HTERT RPE-1 (cell line): ENCODE results near the gene TBCB.
"Not testable (repeated sequence)": the region's sequence is repeated elsewhere in the genome, so short reads cannot be mapped to it uniquely, and the experiment has no call there.

ENCODE experiments used
- in situ Hi-C: fragments of 300-500 bp; cut with MboI; formaldehyde crosslinking; loops from 4 replicates; pipeline ENCODE4 v1.14.3; 2020; ENCODE audit warnings: low sequenced_read_pairs

TBCB gene

DNA sequence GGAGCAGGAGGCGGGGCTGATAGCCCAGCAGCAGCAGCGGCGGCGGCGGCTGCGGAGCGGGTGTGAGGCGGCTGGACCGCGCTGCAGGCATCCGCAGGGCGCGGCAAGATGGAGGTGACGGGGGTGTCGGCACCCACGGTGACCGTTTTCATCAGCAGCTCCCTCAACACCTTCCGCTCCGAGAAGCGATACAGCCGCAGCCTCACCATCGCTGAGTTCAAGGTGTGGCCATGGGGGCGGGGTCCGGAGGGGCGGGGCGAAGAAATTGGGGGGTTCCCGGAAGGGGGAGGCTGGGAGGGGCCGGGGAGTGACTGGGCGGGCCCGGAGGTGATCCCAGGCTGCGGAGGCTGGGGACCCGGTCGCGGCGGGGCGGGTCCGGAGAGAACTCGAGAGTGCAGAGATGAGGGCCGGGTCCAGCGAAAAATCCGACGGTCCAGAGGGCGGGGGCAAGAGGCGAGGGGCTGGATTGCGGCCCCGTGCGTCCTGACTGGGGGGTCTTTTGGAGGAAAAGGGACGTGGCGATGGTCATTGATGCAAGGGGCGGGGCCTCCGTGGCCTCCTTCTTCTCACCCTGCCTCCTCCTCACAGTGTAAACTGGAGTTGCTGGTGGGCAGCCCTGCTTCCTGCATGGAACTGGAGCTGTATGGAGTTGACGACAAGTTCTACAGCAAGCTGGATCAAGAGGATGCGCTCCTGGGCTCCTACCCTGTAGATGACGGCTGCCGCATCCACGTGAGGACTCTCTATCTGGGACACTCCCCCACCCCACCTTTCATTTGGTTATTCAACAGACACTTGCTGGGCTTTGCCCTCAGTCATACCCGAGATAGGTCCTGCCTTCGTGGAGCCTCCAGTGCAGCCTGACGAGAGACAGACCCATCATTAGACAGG lies at the start of gene TBCB:
TBCB (plus strand) TSS at position 16 of the 891 bp plus-strand sequence; CDS start at position 109, 93 bp downstream.
- in situ Hi-C loops, result no loop called here

DNA sequence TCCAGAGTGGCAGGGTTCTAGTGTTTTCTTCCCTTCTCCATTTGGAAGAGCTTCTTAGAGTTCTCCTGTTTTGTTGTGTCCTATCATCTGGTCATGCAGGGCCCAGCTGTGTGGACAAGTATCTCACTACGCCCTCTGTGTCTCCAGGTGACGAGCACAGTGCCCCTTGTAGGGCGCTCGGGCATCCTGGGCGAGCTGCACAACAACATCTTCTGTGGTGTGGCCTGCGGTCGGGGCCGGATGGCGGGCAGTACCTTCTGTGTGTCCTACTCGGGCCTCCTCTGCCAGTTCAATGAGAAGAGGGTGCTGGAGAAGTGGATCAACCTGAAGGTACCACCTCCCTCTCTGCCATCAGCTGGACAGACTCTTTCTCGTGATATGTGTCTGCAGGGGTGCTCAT lies 47.6 kb upstream of the TBCB start:
- in situ Hi-C loops, result no loop called here

GRCh38 chr19:36068810-36069499 lies 46.3 kb upstream of the TBCB start:
- in situ Hi-C loops, result not testable (repeated sequence)

DNA sequence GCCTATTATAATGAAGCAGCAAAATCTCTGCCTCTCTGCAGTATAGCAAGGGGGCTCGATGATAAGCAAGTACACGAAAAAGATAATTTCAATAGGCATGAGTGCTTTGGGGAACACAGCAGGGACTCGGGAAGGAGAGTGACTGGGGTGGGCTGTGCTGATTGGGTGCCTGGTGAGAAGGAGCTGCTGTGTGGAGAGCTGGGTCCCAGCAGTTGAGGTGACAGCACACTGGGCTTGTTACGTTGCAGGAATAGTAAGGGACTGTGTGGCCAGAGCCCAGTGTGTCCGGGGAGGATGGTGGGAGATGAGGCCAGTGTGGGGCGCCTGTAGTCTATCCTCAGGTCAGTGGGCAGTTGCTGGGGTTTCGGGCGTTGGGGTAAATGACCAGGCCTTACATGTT lies 43.2 kb upstream of the TBCB start:
- in situ Hi-C loops, result no loop called here

GRCh38 chr19:36073121-36073876 lies 42.0 kb upstream of the TBCB start:
- in situ Hi-C loops, result no loop called here

DNA sequence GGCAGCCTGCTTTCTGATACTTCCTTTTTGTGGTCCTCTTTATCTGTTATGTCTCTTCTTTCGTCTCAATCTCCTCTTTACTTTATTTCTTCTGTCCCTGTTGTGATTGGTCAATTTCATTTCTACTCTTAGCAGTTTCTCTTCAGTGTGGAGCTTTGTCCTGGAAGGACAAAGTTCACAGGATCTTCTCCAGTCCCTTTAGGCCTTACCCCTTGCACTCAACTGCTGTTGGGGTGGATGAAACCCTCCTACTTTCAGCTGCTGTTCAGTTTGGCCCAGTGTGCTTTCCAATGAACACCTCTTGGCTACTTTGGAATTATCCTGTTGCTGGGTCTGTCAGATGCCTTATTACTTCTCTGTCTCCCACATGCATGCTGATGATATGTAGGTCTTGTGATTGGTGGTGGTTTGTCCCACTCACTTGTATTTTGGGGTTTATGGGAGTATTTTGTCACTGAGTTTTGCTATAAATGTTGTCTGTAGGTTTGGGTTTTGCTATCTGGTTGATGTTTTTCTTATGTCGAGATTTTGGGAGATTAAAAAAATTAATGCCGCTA lies 35.8 kb upstream of the TBCB start:
- in situ Hi-C loops, result no loop called here

- in situ Hi-C loops, result no loop called here
These were observed 33.9 kb upstream of the TBCB start for GRCh38 chr19:36081385-36081784.

DNA sequence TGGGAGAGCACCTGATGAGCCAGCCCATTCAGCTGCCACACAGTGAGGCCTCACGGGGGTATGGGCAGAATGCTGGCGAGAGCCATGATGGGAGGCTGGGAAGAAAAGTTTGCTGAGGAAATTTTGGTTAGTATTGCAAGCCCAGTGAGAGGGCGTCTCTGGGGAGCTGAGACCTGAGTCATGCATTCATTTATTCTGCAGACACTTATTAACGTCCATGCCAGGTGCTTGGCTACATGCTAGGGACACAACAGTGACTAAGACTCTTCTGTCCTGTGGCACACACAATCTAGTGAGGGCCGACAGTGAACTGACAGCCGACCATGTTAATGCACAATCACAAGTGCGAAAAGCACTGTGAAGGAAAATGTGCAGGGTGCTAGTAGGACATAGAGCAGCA lies 33.4 kb upstream of the TBCB start:
- in situ Hi-C loops, result no loop called here

DNA sequence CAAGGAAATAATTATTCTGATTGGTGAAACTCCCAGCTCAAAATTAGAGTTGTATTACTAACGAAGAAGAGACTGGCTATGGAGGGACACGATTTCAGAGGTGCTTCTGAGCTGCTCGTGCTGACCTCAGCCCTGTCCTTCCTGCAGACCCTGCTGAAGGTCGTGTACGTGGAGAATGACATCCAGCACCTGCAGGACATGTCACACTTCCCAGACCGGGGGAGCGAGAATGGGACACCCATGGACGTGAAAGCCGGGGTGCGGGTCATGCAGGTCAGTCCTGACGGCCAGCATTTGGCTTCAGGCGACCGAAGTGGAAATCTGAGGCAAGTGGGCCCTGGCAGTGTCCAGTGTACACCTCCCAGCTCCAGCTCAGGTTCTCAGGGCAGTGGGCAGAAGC lies 32.4 kb upstream of the TBCB start:
- in situ Hi-C loops, result no loop called here

DNA sequence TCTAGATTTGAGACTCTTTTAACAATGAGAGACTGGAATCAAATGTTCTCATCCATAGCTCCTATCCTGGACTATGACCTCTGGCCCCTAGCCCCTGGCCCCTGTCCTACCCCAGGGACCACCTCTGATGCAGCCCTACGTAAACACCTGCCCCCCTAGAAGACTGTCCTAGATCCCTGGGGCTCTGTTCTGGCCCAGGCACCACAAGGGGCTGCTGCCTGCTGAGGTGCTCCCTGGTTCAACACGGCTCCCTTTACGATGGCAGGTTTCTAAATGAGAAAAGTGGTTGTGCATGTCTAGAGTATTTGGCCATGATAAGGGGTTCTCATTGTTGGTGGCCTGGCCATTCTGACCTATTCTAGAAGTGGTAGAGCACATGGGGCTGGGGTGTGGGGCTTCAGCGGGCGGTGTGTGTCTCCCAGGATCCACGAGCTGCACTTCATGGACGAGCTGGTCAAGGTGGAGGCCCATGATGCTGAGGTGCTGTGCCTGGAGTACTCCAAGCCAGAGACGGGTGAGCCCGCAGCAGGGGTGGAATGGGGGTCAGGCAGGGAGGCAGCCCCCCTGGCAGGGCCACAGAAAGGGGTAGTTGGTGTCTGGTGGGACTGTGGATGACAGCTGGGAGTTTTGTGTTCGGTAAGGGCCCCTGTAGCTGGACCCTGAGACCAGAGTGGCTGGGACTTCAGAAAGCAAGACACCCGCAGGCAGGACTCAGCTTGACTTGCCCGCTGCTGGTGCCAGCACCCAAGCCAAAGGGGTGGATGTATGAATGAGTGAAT lies 30.8 kb upstream of the TBCB start:
- in situ Hi-C loops, result no loop called here

- in situ Hi-C loops, result no loop called here
These were observed 28.9 kb upstream of the TBCB start for GRCh38 chr19:36086326-36086725.

- in situ Hi-C loops, result no loop called here
These were observed 25.4 kb upstream of the TBCB start for GRCh38 chr19:36089847-36090246.

DNA sequence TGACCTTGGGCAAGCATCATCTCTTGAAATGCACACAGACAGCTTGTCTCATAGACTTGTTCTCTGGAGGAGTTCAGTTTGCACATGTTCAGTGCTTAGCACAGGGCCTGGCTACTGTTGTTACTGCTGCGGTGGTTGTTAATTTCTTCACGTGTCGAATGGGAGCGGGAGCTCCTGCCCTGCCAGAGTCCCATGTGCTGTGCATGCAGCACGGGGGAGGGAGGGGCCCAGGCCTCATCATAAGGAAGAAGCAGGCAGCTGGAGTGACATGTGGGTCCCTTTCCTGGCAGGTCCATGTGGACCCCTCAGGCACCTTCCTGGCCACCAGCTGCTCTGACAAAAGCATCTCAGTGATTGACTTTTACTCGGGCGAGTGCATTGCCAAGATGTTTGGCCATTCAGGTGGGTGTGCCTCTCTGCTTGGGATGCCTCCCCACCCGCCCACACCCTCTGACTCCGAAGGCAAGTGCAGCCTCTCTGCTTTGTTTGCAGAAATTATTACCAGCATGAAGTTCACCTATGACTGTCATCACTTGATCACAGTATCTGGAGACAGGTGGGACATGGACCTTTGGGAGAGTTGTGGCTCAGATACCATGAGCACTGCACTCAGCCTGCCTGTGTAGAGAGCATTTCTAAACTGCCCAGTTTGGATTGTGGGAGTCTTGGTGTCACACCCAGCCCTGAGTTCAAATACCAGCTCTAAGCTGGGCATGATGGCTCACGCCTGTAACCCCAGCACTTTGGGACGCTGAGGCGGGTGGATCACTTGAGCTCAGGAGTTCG lies 24.2 kb upstream of the TBCB start:
- in situ Hi-C loops, result no loop called here

GRCh38 chr19:36092566-36092965 lies 22.7 kb upstream of the TBCB start:
- in situ Hi-C loops, result no loop called here

DNA sequence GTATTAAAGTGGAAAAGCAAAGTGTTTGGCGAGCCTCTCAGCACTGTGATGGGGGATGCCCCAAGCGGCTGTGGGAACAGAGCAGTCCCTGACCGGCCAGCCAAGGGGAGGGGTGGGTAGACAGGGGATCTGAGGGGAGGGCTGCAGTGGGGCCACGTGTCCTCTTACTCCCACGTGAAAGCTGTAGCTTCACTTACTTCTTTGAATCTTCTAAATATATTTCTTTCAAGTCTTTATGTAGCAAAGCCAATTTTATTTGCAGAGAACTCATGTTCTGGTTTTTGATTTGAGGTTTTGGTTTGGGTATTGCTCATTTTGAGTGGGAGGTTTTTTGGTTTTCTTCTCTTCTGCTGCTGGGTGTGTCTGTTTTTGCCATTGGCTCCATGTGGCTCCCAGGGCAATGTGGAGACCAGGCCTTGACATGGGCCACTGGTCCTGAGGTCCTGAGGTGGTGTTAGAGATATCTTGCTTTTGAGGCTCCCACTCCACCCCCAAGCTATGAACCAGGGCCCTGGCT lies 22.1 kb upstream of the TBCB start:
- in situ Hi-C loops, result no loop called here

DNA sequence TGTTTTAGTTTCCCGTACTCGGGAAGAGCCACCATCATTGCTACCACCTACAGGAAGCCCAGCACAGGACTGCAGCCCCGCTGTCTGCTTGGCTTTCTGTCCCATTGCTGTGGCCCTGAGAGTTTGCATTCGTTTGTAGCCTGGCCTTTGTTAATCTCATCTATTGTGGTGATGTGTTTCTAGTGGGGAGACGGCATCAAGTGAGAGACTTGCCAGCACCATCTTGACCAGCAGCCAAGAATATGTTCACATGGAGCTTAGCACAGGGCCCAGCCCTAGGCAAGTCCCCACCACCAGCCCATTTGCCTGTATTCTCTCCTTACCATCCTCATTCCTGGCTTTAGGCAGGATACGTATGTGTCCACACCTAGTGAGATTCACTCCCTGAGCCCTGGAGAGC lies 21.6 kb upstream of the TBCB start:
- in situ Hi-C loops, result no loop called here

DNA sequence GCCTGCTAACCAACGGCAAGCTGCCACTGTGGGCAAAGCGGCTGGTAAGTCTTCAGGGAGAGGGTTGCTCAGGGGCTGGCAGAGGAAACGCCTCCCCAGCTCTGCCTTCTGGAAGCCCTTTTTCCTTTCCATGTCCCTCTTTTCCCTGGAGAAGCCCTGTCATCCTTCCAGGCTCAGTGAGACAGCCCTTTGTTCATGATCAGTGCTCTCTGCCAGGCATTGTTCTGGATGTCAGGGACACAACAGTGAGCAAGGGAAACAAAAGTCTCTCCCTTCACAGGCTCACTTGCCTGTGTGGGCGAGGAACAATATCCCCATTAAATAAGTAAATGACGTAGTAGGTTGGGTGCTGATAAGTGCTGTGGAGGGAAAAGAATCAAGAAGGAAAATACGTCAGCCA lies 18.2 kb upstream of the TBCB start:
- in situ Hi-C loops, result no loop called here

- in situ Hi-C loops, result no loop called here
These were observed 16.0 kb upstream of the TBCB start for GRCh38 chr19:36099166-36099785.

DNA sequence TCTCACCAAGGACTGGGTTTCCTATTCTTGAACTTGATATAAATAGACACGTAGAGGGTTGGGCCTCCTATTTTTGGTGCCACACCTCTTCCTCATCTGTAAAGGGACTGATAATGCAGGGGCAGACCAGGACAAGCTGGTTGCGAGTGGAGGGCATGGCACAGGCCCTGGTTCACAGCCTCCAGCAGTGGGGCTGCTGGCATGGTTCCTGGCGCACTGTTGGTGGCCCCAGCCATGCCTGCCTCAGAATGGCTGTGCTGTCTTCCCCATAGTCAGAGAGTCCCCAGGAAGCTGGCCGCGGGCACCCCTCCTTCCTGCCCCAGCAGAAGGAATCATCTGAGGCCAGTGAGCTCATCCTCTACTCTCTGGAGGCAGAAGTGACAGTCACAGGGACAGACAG lies 14.8 kb upstream of the TBCB start:
- in situ Hi-C loops, result no loop called here
